ENCODE results near the gene ZNF30.

DNA sequence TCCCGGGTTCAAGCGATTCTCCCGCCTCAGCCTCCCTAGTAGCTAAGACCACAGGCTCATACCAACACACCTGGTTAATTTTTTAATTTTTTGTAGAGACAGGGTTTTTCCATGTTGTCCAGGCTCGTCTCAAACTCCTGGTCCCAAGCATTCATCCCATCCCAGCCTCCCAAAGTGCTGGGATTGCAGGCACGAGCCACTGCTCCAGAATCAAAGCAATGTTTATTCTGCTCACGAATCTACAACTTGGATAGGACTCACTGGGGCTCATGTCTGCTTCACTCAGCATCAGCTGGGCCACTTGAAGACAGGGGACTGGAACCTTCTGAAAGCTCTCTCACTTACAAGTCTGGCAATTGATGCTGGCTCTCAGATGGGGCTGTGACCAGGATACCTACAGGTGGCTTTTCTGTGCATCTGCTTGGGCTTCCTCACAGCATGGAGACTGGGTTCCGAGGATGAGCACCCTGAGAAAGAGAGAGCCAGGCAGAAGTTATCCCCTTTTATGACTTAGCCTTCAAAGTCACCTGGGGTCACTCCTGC lies 45.5 kb downstream of the ZNF30 start:
- no peak for TF ChIP-seq GATA2 (IDR thresholded peaks at IDR 0.05; ENCODE audit: low read depth, low read length)
- no peak for TF ChIP-seq GATA3 (IDR thresholded peaks at IDR 0.05; ENCODE audit: low read depth, low read length)
